ENCODE measurements around the gene APOL4.

GRCh38 chr22:36218648-36219193 lies 17.1 kb upstream of the APOL4 start:
- TF ChIP-seq CTCF (IDR thresholded peaks at IDR 0.05) (no peak), POLR2A (IDR thresholded peaks at IDR 0.05) (no peak)
